Activated CD8-positive, alpha-beta memory T cell treated with anti-CD3 and anti-CD28 coated beads, Interleukin-2, amount 50 U/mL, for 24 hours (primary cell): ENCODE measurements around the gene CACTIN.
"Not testable (repeated sequence)": the region's sequence is repeated elsewhere in the genome, so short reads cannot be mapped to it uniquely, and the experiment has no call there.

Experiments used
- DNase-seq: peaks from one replicate; pipeline ENCODE4 v3.0.0-alpha.2; 2020; ENCODE audit errors: extremely low read depth

Gene CACTIN

GRCh38 chr19:3663838-3664237 is 37.2 kb upstream of the CACTIN start:
- DNase-seq = no peak

DNA sequence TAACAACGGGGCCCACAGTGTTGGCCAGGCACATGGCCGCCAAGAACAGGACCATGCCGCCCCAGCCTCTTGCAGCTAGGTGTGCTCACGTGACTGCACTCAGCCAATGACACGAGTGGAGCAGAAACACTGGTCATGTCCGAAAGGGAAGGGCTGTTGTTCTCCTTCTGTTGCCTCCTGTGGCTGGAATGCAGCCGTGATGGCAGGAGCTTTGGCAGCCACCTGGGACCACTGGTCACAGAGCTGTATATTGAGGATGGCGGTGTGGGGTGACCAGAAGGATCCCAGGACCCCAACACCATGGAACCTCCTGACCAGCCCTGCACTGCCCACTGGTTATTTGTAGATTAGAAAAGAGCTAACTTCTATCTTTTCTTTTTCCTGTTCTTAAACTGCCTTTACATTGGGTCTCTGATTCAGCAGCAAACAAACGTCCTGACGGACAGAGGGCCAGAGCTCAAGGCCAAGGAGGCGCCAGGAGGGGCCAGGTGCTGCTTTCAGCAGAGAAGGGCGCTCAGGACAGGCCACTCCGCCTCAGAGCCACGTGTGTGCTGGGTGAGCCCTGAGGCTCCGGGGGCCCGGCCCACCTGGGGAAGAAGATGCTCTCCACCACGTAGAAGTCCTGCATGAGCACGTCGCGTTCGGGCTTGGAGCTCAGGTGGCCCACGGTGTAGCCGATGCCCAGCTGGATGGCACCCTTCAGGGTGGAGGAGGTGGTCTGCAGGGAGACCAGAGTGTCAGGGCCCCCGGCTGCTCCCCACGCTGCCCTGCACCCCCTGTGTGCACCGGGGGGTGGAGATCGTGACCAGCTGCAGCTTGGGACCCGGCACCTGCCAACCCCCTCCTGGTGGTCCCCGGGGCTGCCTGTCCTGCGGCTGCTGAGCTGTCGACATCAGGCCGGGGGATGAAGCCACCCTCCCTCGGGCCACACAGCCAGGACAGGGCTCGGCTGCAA is 35.0 kb upstream of the CACTIN start:
- no peak for DNase-seq

- no peak for DNase-seq
Observed at GRCh38 chr19:3660493-3661219, 34.1 kb upstream of the CACTIN start.

DNA sequence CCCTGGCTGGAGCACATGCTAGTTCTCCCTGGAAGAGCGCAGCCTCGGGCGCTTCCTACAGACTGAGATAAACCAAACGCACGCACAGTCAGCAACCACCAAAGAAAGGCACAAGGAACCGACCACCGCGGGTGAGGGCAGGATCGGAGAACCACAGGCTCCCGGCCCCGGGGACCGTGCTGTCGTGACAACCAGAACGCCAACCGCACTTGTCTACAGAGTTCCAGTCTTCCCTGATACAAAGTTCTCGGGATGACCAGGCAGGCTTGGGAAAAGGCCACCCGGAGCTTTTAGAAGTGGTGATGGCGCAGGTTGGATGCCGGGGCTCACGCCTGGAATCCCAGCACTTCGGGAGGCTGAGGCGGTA is 33.1 kb upstream of the CACTIN start:
- DNase-seq = no peak

- DNase-seq = no peak
Observed at GRCh38 chr19:3658870-3659745, 32.5 kb upstream of the CACTIN start.

DNA sequence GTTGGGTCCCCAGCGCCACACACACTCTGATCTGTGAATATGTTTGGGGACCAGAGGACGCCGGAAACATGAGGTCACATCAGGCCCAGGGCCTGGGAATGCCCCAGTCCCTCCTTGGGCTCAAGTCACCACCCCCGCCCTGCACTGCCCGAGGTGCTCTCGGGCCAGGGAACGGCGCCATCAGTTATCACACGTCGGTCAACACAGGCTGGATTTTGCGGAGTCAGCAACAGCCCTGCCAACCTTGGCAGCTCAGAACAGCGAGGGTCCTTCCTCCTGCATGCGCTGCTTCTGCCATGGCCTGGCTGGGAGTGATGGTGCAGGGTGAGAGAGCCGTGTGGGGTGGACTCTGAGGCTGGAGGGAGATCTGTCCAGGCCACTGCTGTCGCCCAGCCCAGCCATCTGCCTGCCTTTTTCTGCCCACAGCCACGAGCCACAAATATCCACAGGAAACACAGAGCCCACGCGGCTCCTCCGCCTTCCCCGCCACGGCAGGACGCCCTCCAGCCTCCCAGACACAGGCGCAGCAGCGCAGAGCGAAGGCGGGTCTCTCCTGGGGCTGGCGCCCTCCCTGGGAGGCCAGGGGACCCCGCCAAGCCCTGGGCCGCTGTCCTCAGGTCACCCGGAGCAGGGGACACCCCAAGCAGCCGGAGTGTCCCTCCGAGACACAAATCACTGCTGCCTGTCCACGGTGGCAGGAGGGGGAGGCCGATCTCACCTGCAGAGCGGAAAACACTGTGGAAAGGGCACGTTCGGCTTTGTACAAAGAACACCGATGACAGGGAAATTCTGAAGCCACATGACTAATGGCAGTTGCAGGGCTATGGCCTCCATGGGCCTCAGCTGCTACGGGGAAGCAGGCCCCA is 31.6 kb upstream of the CACTIN start:
- no peak for DNase-seq

DNA sequence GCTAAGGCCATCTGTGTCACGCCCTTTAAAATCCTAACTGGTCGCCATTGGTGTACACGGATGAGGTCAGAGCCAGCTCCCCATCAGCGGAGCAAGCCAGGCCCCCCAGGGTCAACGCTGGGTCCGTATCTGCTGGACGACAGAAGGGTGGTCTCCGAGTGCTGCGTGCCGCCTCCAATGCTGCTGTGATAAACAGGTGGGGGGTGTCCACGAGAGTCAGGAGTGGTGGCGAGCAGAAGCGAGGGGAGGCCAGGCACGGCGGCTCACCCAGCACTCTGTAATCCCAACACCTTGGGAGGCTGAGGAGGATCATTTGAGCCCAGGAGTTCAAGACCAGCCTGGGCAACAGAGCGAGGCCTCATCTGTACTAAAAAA is 30.8 kb upstream of the CACTIN start:
- no peak for DNase-seq

DNA sequence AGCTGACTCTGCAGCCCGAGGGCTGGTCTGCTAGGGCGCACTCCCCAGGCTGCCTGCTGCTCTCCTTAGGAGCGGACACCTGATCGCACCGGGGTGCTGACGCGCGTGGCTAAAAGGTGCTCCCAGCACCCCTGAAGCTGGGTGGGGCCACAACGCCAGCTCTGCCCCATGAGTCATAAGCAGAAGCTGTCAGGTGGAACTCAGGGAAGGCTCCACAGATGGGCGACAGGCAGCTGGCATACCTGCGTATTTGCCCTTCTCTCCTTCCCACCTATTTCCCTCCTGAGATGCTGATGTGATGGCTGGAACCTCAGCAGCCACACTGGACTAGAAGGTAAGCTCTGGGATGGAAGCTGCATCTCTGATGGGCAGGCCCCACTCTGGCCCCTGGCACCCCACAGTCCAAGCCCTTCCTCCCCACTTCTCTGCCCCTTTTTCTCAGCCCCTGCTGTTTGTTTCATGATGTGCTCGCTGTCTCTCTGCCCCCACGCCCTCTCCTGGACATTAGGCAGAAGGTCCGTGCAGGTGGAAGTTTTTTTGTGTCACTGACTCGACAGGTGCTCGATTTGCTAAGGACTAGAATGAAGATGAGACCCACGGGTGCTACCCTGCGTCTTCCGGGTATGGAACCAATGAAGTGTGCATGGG is 30.3 kb upstream of the CACTIN start:
- DNase-seq = no peak

GRCh38 chr19:3656073-3656746 is 29.6 kb upstream of the CACTIN start:
- DNase-seq = no peak

DNA sequence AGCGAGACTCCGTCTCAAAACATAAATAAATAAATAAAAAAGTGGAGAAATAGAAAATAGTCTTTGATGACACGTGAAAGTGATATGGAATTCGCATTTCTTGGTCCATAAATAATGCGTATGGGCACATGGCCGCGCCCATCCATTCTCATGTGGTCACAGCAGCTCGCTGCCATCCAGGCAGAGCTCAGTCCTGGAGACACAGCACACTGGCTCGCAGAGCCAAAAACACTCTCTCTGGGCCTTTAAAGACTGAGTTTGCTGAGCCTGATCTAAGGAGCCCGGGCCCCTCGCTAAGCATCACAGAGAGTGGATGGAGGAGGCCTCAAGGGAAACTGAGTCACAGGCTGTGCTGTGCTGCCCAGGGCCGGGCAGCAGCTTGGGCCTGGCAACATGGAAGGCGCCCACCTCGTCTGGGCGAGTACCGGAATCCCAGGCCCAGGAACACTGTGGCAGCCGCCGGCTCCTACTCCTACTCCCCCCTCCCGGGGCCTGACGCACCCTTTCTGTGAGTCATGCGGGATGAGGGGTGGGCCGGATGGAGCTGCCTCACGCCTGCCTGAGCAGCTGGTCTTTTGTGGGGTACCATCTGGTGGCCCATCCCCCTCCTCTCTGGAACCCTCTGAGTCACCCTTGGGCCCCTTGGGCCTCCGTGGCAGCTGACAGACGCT is 28.9 kb upstream of the CACTIN start:
- DNase-seq = no peak

DNA sequence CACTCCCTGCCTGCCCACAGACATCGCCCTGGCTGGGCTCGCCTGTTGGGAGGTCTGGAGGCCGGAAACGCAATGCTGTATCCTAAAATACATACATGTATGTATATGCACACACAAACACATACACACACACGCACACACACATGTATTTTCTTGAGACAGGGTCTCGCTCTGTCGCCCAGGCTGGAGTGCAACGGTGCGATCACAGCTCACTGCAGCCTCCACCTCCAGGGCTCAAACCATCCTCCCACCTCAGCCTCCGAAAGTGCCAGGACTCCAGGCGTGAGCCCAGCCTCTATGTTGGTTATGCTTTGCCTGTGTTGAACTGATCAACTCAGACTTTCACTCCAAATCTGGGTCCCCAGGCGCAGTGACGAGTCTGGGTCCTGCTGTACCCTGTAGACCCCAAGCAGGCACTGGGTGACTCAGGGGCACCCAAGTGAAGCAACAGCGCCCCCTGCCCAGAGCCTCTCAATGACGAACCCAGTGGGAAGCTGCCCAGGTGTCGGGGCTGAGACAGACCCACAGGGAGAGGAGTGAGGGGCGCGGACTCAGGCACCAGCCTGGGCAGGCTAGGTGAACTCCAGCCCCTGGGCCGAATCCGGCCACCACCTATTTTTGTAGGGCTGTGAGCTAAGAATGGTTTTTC is 27.4 kb upstream of the CACTIN start:
- no peak for DNase-seq

DNA sequence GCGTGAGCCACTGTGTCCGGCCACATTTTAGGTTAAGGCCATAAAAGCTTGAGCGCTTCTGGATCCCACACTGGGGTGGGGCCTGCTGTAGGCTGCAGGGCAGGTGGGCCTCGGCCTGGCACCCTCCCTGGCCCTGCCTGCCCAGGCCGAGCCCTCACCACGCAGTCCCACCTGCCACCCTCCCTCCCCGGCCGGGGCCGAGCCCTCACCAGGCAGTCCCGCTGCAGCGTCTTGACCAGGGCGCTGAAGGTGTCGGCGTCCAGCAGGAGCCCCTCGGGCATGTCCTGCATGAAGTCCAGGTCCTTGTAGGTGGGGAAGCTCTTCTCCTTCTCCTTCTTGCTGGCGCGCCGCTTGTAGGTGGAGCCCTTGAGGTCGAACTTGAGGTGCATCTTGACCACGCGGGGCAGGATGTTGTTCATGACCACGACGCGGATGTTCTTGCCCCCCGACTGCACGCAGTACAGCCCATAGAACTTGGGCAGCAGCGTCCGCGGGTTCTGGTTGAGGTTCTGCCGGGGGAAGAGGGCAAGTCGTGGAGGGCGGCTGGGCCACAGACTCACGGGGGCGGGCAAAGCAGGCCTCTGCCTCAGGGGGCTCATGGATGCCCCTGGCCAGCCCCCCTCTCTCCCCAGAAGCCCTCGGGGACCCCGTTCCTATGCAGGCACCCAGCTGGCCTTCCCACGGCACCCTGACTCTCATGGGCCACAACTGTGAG is 26.6 kb upstream of the CACTIN start:
- DNase-seq = no peak

DNA sequence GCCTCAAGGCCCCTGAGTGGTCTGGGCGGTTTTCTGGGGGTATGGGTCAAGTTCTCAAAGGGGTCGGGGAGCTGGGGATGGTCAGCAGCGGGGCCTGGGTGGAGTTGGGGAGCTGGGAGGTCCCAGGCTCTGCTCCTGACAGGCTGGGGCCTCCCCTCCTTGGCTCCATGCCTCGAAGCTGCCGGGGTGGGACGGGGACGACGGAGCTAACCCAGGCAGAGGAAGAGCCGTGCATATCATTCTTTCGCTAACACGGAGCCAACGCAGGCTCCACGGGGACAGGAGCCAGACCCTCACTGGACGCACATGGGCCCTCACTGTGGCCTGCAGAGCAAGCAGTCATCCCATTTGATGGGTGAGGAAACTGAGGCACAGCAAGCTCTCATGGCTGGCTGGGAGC is 25.8 kb upstream of the CACTIN start:
- DNase-seq = no peak

DNA sequence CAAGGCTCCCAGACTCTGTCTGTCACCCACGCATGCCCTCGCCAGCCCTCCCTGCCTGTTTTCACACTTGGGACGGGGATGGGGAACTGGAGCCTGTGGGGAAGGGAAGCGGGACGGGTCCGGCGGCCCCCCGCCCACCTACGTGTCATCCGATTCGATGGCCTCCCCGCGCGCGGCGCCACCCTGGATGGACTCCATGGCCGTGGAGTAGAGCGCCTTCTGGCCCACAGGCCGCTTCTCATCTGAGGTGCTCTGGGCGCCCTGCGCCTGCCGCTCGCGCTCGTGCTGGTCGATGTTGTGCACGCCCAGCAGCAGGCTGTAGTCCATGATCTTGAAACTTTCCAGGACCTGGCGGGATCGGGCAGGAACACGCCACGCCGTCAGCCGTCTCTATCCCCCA is 25.1 kb upstream of the CACTIN start:
- no peak for DNase-seq

DNA sequence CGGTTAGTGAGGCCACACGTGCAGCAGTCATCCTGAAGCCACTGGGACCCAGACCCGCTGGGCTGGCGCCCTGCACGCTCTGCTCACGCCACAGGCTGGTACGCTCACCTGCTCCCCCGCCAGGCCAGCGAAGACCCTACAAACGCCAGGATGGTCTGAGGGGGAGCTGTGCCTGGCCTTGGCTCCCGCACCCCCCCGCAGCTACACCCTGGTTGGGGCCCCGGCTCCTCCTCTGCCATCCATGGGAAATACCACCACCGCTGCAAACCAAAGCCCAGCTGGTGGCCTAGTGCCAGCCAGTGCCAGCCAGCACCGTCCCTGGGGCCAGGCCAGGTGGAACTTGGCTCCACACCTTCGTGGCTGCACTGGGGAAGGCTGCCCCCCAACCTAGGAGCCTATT is 23.3 kb upstream of the CACTIN start:
- DNase-seq = no peak

- no peak for DNase-seq
Observed at GRCh38 chr19:3648037-3648905, 21.7 kb upstream of the CACTIN start.

- DNase-seq = not testable (repeated sequence)
Observed at GRCh38 chr19:3647102-3647501, 20.5 kb upstream of the CACTIN start.
